ENCODE measurements around the gene FNTB.

FNTB gene, protein sequence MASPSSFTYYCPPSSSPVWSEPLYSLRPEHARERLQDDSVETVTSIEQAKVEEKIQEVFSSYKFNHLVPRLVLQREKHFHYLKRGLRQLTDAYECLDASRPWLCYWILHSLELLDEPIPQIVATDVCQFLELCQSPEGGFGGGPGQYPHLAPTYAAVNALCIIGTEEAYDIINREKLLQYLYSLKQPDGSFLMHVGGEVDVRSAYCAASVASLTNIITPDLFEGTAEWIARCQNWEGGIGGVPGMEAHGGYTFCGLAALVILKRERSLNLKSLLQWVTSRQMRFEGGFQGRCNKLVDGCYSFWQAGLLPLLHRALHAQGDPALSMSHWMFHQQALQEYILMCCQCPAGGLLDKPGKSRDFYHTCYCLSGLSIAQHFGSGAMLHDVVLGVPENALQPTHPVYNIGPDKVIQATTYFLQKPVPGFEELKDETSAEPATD

DNA sequence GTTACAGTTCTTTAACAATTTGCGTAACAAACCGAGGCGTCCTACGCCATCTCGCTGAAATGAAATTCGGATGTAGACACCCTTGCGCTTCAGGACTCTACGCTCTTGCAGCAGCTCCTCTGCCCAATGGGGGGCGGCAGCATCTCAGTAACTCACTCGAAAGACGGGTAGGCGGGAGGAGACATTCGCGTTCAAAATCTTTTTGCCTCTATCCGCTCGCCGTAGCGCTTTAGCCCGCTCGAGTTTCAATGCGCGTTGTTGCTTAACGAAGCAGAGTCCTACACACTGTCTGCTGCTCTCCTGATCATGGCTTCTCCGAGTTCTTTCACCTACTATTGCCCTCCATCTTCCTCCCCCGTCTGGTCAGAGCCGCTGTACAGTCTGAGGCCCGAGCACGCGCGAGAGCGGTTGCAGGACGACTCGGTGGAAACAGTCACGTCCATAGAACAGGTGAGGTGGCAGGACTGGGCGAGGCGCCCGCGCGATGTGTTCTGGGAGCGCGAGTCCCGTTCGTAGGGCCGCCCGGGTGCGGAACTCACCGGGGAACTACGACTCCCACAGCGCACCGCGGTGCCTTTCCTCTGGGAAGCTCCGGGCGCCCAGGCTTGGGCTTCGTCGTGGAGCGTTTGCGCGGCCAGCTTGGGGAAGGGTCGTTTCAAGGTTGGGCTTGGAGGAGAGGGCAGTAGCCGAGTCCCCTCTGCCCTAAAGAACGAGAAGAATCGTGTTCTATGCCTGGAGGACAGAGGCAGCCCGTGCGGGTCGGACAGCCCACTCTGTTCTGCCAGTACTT, at the start of gene FNTB:
Gene FNTB, plus strand, starts transcription at position 248 of the 790 bp plus-strand sequence. Its CDS starts 59 bp downstream, at position 307.
- peak; percentile 99 for DNase-seq

- DNase-seq: no peak
Measured at GRCh38 chr14:64937171-64937820, 49.4 kb upstream of the FNTB start.

GRCh38 chr14:64937821-64938193, 48.9 kb upstream of the FNTB start:
- no peak for DNase-seq

DNA sequence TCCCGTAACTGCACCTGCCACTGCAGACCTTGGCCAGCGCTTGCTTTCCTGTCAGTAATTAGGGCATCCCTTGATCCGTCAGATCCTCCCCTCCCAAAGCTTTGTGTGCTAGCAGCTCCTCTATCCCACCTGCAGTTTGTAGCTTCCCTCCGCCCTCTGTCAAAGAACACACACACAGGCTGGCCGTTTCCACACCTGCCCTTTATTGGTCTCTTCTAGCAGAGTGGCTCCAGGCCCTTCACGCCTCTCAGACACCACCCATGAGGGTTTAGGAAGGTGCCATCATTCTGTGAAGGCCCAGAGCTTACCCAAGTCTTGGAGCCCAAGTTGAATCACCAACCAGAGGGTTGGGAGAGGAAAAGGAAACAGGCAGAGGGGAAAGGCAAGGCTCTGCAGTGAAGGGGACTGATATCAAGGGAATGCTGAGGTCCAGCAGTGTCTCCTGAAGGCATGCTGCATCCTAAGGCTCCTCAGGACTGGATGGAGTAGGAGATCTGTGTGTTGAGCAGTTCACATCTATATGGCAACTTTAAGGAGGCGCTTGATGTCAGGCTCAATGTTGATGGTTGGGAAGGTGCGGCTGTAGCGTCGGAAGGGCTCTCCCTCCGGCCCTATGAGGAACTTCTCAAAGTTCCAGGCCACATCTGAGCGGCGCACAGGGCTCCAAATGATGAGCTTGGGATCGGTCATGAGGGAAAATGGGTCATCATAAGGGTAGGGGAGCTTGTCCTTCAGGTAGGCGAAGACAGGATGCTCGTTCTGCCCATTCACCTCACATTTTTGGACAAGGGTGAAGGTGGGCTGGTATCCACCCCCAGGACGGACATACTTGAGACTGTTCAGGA, 47.5 kb upstream of the FNTB start:
- DNase-seq: no peak

DNA sequence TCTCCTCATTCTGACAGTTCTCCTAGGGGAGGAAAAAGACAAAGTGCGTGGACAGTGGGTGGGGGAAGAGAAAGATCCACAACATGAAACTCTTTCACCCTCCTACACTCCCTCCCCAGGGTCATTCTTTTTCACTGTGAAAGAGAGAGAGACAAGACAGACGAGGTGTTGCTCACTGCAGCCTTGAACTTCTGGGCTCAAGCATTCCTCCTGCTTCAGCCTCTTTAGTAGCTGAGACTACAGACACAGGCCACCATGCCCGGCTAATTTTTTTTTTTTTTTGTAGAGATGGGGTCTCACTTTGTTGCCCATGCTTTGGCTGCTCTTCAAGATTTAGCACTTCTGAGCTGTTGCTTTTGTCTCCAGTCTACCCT, 46.9 kb upstream of the FNTB start:
- no peak for DNase-seq

DNA sequence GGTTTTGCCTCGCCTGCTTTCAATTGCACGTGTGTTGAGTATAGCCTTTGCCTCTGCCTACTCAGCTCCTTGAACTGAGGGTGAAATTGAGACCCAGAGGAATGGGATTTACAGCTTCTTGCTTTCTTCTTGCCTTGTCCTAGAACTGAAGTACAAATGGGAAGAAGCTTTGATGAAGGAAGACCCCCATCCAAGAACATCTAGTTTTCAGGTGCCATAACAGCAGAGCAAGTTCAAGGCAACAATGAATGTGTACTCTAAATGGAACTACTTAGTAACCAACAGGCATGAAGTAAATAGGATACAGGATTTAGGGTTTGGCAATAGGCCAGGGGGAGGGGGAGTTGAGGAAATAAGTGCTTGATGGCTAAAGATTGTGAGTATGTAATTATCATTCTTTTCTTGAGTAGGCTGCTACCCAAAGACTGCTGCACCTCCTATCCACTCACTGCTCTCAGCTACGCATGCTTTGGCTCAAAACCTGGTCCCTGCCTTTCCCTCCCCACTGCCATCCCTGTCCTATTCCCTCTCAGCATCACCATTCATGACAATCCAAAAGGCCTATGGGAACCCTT, 46.3 kb upstream of the FNTB start:
- no peak for DNase-seq

DNA sequence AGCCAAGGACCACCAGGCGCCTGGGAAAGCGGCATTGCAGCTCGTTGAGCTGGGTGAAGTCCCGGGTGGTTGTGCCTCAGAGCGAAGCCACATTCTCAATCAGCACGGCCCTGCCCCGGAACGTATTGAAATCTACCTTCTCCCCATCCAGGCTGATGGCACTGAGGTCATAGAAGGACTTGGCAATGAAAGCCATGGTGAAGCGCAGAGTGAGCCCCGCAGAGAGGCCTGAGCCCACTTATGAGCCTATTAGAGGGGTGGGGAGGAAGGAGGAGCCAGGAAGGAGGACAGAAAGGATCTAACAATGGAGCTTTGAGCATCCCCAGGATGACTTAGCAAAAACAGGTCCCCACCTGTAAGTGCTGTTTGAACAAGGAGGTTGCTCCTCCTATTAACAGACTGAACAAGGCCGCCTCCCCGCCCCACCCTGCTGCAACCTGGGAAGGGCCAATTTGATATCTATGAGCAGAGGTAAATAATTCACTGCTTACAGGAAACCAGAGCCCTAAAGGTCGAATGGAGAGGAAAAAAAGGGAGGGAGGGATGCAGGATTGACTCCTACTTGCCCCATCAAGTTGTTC, 44.1 kb upstream of the FNTB start, which contains the start of gene GPX2:
Gene GPX2, minus strand, starts transcription at position 215 of the 581 bp plus-strand sequence. Its CDS starts 19 bp downstream, at position 196.
- DNase-seq: peak; percentile 9

- no peak for DNase-seq
Measured at GRCh38 chr14:64943556-64943955, 43.1 kb upstream of the FNTB start.

DNA sequence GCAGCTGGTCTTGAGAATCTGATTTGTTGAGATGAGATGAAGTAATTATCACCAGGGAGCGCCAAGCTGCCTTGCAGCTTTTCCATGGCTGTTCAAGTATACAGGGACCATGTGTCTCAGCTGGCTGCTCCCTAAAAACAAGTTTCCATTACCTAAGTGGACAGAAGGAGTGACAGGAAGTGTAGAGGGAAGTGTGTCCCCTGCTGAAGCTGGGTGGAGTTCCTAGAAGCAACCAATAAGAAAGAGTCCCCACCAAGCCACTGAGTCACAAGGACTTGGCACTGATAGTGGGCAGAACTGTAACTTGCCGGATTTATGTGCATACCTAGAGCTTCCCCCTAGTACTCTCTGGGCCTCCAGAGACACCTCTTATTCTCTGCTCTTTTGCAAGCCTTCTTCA, 42.7 kb upstream of the FNTB start:
- no peak for DNase-seq

DNA sequence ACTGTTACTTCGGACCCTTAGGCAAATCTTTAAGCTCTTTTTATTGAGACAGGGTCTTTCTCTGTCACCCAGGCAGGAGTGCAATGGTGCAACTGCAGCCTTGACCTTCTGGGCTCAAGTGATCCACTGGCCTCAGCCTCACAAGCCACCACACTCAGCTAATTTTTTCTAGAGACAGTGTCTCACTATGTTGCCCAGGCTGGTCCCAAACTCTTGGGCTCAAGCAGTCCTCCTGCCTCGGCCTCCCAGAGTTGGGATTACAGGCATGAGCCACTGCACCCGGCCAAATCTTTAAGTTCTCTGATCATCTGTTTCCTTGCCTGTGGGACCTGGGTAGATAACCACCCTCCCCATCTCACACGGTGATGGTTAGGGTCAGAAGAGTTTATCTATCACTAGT, 41.8 kb upstream of the FNTB start:
- DNase-seq: no peak

- no peak for DNase-seq
Measured at GRCh38 chr14:64945431-64946178, 41.1 kb upstream of the FNTB start.

- DNase-seq: no peak
Measured at GRCh38 chr14:64946310-64947045, 40.2 kb upstream of the FNTB start.

DNA sequence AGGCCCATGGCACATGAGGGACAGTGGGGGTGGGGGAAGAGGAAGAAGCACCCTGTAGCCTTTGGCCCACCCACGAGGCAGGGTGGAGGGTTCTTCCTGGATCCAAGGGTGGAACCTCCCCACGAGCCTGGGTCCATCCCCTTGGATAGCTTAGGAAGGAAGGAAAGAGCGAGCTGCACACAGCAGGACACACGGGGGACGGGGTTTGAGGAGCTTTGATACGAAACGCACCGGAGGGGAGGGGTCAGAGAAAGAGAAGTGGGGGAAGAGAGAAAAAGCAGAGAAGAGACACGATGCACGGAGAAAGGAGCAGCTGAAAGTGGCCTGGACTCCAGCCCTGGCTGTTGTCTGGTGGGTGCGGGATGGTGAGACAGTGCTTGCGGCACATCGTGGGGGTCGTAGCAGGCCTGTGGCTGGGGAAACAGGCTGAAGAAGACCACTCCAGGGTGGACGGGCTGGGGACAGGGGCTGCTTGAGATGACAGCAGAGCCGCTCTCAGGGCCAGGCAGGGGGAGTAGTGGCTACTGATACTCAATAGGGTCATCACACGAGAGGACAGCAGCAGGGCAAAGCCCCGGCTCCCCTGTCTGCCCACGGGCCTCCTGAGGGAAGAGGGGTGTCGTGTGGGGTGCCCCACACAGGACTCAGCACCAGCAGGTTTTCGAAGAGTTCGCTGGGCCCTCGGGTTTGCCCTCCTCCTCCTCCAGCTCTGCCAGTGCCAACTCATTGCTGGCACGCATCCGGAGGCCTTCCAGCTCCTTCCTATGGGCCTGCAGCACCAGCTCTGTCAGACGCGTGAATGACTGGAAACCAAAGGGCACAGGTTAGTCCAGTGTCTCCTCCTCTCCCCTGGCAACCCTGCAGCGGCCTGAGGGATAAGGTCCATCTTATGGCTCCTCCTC, 38.7 kb upstream of the FNTB start:
- DNase-seq: no peak

- DNase-seq: no peak
Measured at GRCh38 chr14:64948612-64949210, 38.0 kb upstream of the FNTB start.

DNA sequence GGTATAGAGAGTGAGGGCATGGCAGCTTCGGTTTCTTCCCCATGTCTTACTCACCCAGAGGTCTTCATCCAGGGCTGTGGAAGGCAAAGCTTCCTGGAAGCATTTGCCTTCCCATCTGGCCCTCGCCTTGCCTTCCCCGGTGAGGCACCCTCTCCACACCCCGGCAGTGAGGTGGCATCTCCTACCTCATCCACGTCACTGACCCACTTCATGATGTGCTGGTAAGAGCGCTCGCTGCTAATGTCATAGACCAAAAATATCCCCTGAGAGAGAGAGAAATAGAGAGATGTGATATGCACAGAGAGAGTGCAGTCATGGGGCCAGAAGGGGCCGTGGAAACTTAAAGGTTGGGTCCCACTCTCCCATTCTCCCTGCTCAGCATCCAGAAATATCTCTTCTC, 35.8 kb upstream of the FNTB start:
- DNase-seq: no peak

GRCh38 chr14:64951291-64951690, 35.4 kb upstream of the FNTB start:
- no peak for DNase-seq

DNA sequence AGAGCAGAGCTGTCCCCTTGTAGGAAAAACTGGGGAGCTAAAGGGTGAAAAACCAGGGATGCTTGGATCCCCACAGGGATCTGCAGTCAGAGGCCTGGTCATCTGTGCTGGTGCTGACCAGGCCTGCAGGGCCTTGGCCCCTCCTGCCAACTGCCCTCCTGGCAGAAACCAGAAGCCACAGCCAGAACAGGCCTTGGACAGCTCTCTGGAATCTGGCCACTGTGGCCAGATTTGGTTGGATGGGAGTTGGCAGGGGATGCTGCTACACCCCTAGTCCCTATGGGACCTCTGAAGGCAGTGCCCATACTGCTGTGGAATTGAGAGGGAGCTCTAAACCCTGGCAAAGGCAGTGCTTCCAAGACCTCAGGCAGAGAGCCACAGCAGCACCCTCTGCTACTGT, 35.0 kb upstream of the FNTB start:
- DNase-seq: no peak

- DNase-seq: no peak
Measured at GRCh38 chr14:64952598-64953309, 33.9 kb upstream of the FNTB start.

All from NCI-H1092 treated with DMSO at 0.1 percent for 48 hours (cell line).